Stomach (tissue), 4 donors: ENCODE measurements around the gene HS6ST2.

Experiments
- CTCF ChIP-seq, 7 experiments: fragments of 450-650 bp in 4 of 7; fragments of 200-600 bp in 3 of 7; sonication (generic) in 3 of 7; IDR thresholded peaks; one replicate each; pipeline ENCODE4 v1.5.1; 2016 to 2019; ENCODE audit warnings: antibody characterized with exemption in 7 of 7, control low read depth in 2 of 7, mild to moderate bottlenecking in 1 of 7
- EP300 ChIP-seq: sonication (generic); formaldehyde crosslinking; IDR thresholded peaks from one replicate; pipeline ENCODE4 v1.6.1; 2017; ENCODE audit warnings: antibody characterized with exemption
- POLR2A ChIP-seq, 4 donors: fragments of 450-650 bp; IDR thresholded peaks; one replicate each; pipeline ENCODE4 v1.6.1; 2016; ENCODE audit warnings: antibody characterized with exemption in 4 of 4, control low read depth in 2 of 4, mild to moderate bottlenecking in 1 of 4, moderate library complexity in 1 of 4
- POLR2AphosphoS5 ChIP-seq, 3 donors: sonication (generic); formaldehyde crosslinking; IDR thresholded peaks; one replicate each; pipeline ENCODE4 v1.6.1; 2016; ENCODE audit warnings: antibody characterized with exemption in 3 of 3

GRCh38 chrX:132648895-132649294 is 309.5 kb downstream of the HS6ST2 start:
- TF ChIP-seq CTCF (IDR thresholded peaks at IDR 0.05) (no peak), POLR2AphosphoS5 (IDR thresholded peaks at IDR 0.05) (no peak), POLR2A (IDR thresholded peaks at IDR 0.05) (no peak), EP300 (no peak)
